Measurements from ENCODE around the gene DPH2. TPM values are rescaled to one million over a fixed set of nuclear protein-coding genes. Genes with fewer than 3 reads are reported as not detected.
A peak's percentile ranks its signal among the peaks of the same experiment; 100 is the strongest.

The DPH2 gene
- total RNA-seq, 4 donors from 2014 or later: 23.5 to 41.9 (median 32.5) TPM

DNA sequence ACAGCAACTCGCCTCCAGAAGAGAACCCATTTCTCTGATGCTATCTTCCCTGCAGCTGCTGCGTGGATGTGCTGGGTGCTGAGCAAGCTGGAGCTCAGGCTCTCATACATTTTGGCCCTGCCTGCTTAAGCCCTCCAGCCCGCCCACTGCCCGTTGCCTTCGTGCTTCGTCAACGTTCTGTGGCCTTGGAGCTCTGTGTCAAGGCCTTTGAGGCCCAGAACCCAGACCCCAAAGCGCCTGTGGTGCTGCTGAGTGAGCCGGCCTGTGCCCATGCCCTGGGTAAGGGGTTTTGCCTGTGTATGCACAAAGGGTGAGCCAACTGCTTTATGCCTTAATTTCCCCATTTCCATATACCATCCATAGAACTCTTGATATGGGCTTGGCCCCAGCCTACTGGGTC, 1.1 kb downstream of the DPH2 start:
- no peaks in the 10 kb centered on the region for H3K27me3 ChIP-seq
- peak overlapping the region in 1 of 2 donors; percentile 87 for H3K4me3 ChIP-seq
- peaks cover 0 to 36% (median 14%) of the 10 kb centered on the region in 3 donors for H3K4me1 ChIP-seq
- no peaks in the 10 kb centered on the region for H3K9me3 ChIP-seq
- 83% methylated on average over 2 of the region's 9 CpGs; no CpG with 5 or more reads in 1 of the 2 donors for WGBS, 2 donors (ENCODE audit: low coverage in 1 of 2)
- H3K27ac ChIP-seq: no peak overlapping the region
- no peak for ATAC-seq
- peaks cover 0 to 41% of the 10 kb centered on the region in 2 donors for H3K36me3 ChIP-seq
- TF ChIP-seq EP300 (IDR thresholded peaks at IDR 0.05): no peak
- no peak for TF ChIP-seq POLR2A (IDR thresholded peaks at IDR 0.05)
- TF ChIP-seq POLR2AphosphoS5 (IDR thresholded peaks at IDR 0.05): no peak
- TF ChIP-seq, protein P1, sequence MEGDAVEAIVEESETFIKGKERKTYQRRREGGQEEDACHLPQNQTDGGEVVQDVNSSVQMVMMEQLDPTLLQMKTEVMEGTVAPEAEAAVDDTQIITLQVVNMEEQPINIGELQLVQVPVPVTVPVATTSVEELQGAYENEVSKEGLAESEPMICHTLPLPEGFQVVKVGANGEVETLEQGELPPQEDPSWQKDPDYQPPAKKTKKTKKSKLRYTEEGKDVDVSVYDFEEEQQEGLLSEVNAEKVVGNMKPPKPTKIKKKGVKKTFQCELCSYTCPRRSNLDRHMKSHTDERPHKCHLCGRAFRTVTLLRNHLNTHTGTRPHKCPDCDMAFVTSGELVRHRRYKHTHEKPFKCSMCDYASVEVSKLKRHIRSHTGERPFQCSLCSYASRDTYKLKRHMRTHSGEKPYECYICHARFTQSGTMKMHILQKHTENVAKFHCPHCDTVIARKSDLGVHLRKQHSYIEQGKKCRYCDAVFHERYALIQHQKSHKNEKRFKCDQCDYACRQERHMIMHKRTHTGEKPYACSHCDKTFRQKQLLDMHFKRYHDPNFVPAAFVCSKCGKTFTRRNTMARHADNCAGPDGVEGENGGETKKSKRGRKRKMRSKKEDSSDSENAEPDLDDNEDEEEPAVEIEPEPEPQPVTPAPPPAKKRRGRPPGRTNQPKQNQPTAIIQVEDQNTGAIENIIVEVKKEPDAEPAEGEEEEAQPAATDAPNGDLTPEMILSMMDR (IDR thresholded peaks at IDR 0.05): no peak

DNA sequence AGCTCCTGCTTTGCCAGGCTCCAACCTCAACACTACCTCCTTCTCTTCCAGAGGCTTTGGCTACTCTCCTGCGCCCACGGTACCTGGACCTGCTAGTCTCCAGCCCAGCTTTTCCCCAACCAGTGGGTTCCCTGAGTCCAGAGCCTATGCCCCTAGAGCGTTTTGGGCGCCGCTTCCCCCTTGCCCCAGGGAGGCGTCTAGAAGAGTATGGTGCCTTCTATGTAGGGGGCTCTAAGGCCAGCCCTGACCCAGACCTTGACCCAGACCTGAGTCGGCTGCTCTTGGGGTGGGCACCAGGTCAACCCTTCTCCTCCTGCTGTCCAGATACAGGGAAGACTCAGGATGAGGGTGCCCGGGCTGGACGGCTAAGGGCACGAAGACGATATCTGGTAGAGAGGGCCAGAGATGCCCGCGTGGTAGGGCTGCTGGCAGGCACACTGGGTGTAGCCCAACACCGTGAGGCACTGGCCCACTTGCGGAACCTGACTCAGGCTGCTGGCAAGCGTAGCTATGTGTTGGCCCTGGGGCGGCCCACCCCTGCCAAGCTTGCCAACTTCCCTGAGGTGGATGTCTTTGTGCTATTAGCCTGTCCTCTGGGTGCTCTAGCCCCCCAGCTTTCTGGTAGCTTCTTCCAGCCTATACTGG, 1.6 kb downstream of the DPH2 start:
- no peaks in the 10 kb centered on the region for H3K9me3 ChIP-seq
- ATAC-seq: no peak
- TF ChIP-seq POLR2A (IDR thresholded peaks at IDR 0.05): no peak
- TF ChIP-seq EP300 (IDR thresholded peaks at IDR 0.05): no peak
- TF ChIP-seq, protein P1 (IDR thresholded peaks at IDR 0.05): no peak
- H3K4me3 ChIP-seq: no peak overlapping the region
- 88 to 100% methylated on average over 2 to 5 of the region's 17 CpGs for WGBS, 2 donors (ENCODE audit: low coverage in 1 of 2)
- H3K27me3 ChIP-seq: no peaks in the 10 kb centered on the region
- no peak overlapping the region for H3K27ac ChIP-seq
- H3K4me1 ChIP-seq: peaks cover 0 to 42% (median 20%) of the 10 kb centered on the region in 3 donors
- peaks cover 0 to 40% of the 10 kb centered on the region in 2 donors for H3K36me3 ChIP-seq

DNA sequence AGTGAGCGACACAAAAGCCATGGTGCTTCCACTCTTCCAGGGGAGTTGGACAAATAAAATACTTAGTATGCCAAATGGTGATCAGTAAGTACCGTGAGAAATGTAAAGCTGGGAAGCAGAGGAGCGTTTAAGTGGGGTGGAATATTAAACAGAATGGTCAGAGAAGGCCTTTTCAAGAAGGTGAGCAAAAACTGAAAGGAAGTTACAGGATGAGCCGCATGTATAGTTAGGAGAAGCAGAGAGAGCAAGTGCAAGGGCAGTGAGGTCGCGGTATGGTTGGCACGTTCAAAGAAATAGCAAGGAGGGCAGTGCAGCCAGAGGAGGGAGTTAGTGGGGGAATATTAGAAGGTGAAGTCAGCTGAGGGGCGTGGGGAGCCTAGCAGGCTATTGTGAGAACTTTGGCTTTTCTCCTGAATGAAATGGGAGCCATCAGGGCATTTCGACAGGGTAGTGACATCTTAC, 4.2 kb downstream of the DPH2 start:
- ATAC-seq: no peak
- TF ChIP-seq, protein P1 (IDR thresholded peaks at IDR 0.05): no peak
- no peak for TF ChIP-seq POLR2AphosphoS5 (IDR thresholded peaks at IDR 0.05)
- TF ChIP-seq POLR2A (IDR thresholded peaks at IDR 0.05): no peak
- TF ChIP-seq EP300 (IDR thresholded peaks at IDR 0.05): no peak
- Histone ChIP-seq H3K9me3 (no peaks in the 10 kb centered on the region), H3K27ac (peak overlapping the region; percentile 75 to 92 (median 92)), H3K36me3 (peaks cover 0 to 46% of the 10 kb centered on the region in 2 donors), H3K27me3 (no peaks in the 10 kb centered on the region), H3K4me1 (peaks cover 0 to 66% (median 36%) of the 10 kb centered on the region in 3 donors), H3K4me3 (peak overlapping the region; percentile 60 to 70)
- 42 to 44% methylated on average over 8 to 9 of the region's 9 CpGs for WGBS, 2 donors (ENCODE audit: low coverage in 1 of 2)

DNA sequence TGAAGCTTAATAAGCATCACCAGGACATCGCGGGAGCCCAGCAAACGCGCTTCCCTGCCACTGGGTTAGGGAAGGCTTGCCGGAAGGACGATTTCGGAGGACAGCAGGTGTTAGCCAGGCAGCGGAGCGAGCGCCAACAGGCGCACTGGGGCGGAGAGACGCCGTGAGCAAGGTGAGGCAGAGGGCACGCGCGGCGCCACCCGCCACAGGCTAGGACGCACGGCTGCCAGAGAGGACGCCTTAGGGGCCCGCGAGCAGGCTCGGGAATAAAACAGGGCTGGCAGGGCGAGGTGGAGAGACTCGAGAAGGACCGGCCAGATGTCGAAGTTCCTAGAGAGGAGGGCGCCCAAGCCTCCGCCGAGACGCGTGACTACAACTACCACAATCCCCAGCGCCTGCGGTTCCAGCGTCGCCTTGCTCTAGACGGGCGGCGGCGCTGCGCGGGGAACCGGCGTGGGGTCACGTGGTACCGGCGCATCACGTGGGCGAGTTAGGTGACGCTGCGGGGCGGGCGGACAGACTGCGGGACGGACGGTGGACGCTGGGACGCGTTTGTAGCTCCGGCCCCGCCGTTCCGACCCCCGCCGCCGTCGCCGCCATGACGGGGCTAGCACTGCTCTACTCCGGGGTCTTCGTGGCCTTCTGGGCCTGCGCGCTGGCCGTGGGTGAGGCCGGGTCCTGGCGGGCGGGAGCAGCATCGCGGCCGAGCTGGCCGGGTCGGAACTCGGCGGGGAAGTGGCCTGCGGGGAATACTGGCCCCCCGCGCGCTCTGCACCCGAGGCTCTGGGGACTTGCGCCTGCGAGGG, 4.8 kb downstream of the DPH2 start, which contains the start of gene ATP6V0B:
TSS of gene ATP6V0B (plus strand) at position 518 of the 806 bp plus-strand sequence. CDS start at position 599, 81 bp downstream.
- TF ChIP-seq, protein P1 (IDR thresholded peaks at IDR 0.05): peak in 3 of 4 experiments; percentile 43 to 66 (median 63)
- peak; percentile 94 to 96 for TF ChIP-seq POLR2A (IDR thresholded peaks at IDR 0.05)
- TF ChIP-seq EP300 (IDR thresholded peaks at IDR 0.05): no peak
- peak; percentile 95 for TF ChIP-seq POLR2AphosphoS5 (IDR thresholded peaks at IDR 0.05)
- Histone ChIP-seq H3K27ac (peak within 1 kb of the TSS; percentile 75 to 92 (median 92)), H3K27me3 (no peaks in the 10 kb centered on the region), H3K36me3 (peaks cover 0 to 46% of the 10 kb centered on the region in 2 donors), H3K9me3 (no peaks in the 10 kb centered on the region), H3K4me3 (peak within 1 kb of the TSS; percentile 60 to 70), H3K4me1 (peaks cover 0 to 65% (median 36%) of the 10 kb centered on the region in 3 donors)
- ATAC-seq: peak; percentile 86
- 0% methylated on average over 20 of the region's 93 CpGs; no CpG with 5 or more reads in 1 of the 2 donors for WGBS, 2 donors (ENCODE audit: low coverage in 1 of 2)

All from gastroesophageal sphincter (tissue), 4 donors.